IMR-90 (cell line): Measurements from ENCODE around the gene SLC16A7. TPM values are rescaled to one million over a fixed set of nuclear protein-coding genes. Genes with fewer than 3 reads are reported as not detected.

Source experiments
- ATAC-seq: fragments of 200-7000 bp; cut with Tn5 transposase; 2 replicates; pipeline ENCODE4 v1.9.1; 2020; ENCODE audit warnings: low read depth, mild to moderate bottlenecking, moderate library complexity
- BruUV-seq: library from RNA; stranded (reverse); fragments of 400-500 nt; replicated peaks from 2 replicates; lab custom pipeline; 2021; lab: Mats Ljungman, UMichigan
- CTCF ChIA-PET: fragments of 300-600 bp; formaldehyde crosslinking; extraction: SDS; loops from one replicate; lab custom pipeline; 2021; ENCODE audit warnings: antibody characterized with exemption; lab: Yijun Ruan, JAX
- POLR2A ChIA-PET: fragments of 300-600 bp; sonication (Branson Sonifier 250); formaldehyde crosslinking; loops from one replicate; lab custom pipeline; 2022; ENCODE audit warnings: antibody characterized with exemption; ENCODE audit not compliant: unreplicated experiment; lab: Charles Lee
- DNase-seq: peaks from one replicate; pipeline ENCODE4 v3.0.0; 2013
- H2AFZ ChIP-seq: replicated peaks from 2 replicates; pipeline ENCODE3; 2013; ENCODE audit warnings: low read length, mild to moderate bottlenecking; ENCODE audit not compliant: poor library complexity
- H2AK5ac ChIP-seq: 2 replicates; pipeline ENCODE4 v1.6.1; 2013; ENCODE audit warnings: low read depth, low read length, inconsistent platforms
- H2AK9ac ChIP-seq: replicated peaks from 2 replicates; pipeline ENCODE3; 2013; ENCODE audit warnings: mild to moderate bottlenecking, low read depth, low read length, moderate library complexity; ENCODE audit not compliant: poor library complexity
- H2BK120ac ChIP-seq: 2 replicates; pipeline ENCODE4 v1.6.1; 2013; ENCODE audit warnings: low read depth, low read length, inconsistent platforms
- H2BK15ac ChIP-seq: 3 replicates; pipeline ENCODE4 v1.6.1; 2013; ENCODE audit warnings: low read depth, low read length, inconsistent platforms
- H2BK20ac ChIP-seq: 2 replicates; pipeline ENCODE4 v1.6.1; 2013; ENCODE audit warnings: low read depth, mild to moderate bottlenecking, inconsistent platforms, low read length, moderate library complexity
- H2BK5ac ChIP-seq: 2 replicates; pipeline ENCODE4 v1.6.1; 2013; ENCODE audit warnings: mild to moderate bottlenecking, low read depth, low read length, inconsistent platforms; ENCODE audit not compliant: poor library complexity, severe bottlenecking
- H3K14ac ChIP-seq: replicated peaks from 2 replicates; pipeline ENCODE4 v1.6.1; 2013; ENCODE audit warnings: low read depth, low read length, inconsistent platforms
- H3K18ac ChIP-seq: 2 replicates; pipeline ENCODE4 v1.6.1; 2013; ENCODE audit warnings: low read depth, low read length, control low read depth
- H3K23ac ChIP-seq: 2 replicates; pipeline ENCODE4 v1.6.1; 2013; ENCODE audit warnings: low read depth, low read length, inconsistent platforms
- H3K27ac ChIP-seq: 2 replicates; pipeline ENCODE4 v1.5.1; 2013; ENCODE audit warnings: mild to moderate bottlenecking, control low read depth, low read length; ENCODE audit not compliant: insufficient read depth
- H3K27me3 ChIP-seq: 2 replicates; pipeline ENCODE4 v1.6.1; 2013; ENCODE audit warnings: low read length; ENCODE audit not compliant: control insufficient read depth, insufficient read depth
- H3K36me3 ChIP-seq: 2 replicates; pipeline ENCODE4 v1.6.1; 2013; ENCODE audit warnings: low read length, mixed read lengths; ENCODE audit not compliant: control insufficient read depth, insufficient read depth
- H3K4ac ChIP-seq: 2 replicates; pipeline ENCODE4 v1.6.1; 2013; ENCODE audit warnings: low read depth, low read length, inconsistent platforms
- H3K4me1 ChIP-seq: 2 replicates; pipeline ENCODE4 v1.6.1; 2013; ENCODE audit warnings: low read length, mixed read lengths; ENCODE audit not compliant: control insufficient read depth, insufficient read depth
- H3K4me2 ChIP-seq: 2 replicates; pipeline ENCODE4 v1.6.1; 2013; ENCODE audit warnings: low read depth, mild to moderate bottlenecking, control low read depth, low read length, moderate library complexity
- H3K4me3 ChIP-seq: 2 replicates; pipeline ENCODE4 v1.5.1; 2013; ENCODE audit warnings: low read depth, mild to moderate bottlenecking, control low read depth, low read length, moderate library complexity; ENCODE audit not compliant: insufficient read depth
- H3K56ac ChIP-seq: 2 replicates; pipeline ENCODE4 v1.6.1; 2013; ENCODE audit warnings: low read length, inconsistent platforms; ENCODE audit not compliant: insufficient read depth; ENCODE audit errors: extremely low read depth
- H3K79me1 ChIP-seq, 2 experiments: 2 replicates each; pipeline ENCODE4 v1.6.1; 2013; ENCODE audit warnings: low read length in 2 of 2, inconsistent platforms in 1 of 2, low read depth in 1 of 2
- H3K9ac ChIP-seq: 2 replicates; pipeline ENCODE4 v1.6.1; 2013; ENCODE audit warnings: low read depth, low read length, control low read depth
- H3K9me1 ChIP-seq: 2 replicates; pipeline ENCODE4 v1.6.1; 2013; ENCODE audit warnings: low read length, inconsistent platforms; ENCODE audit not compliant: insufficient read depth
- H3K9me3 ChIP-seq: 2 replicates; pipeline ENCODE4 v1.6.1; 2013; ENCODE audit warnings: low read length; ENCODE audit not compliant: control insufficient read depth, insufficient read depth
- H4K20me1 ChIP-seq: 2 replicates; pipeline ENCODE4 v1.6.1; 2013; ENCODE audit warnings: low read length, inconsistent platforms; ENCODE audit not compliant: insufficient read depth
- H4K5ac ChIP-seq: 2 replicates; pipeline ENCODE4 v1.6.1; 2013; ENCODE audit warnings: mild to moderate bottlenecking, low read depth, low read length, control low read depth
- H4K8ac ChIP-seq, 2 experiments: 2 replicates each; pipeline ENCODE4 v1.6.1; 2013; ENCODE audit warnings: low read depth in 2 of 2, low read length in 2 of 2, control low read depth in 1 of 2, inconsistent platforms in 1 of 2
- H4K91ac ChIP-seq: 2 replicates; pipeline ENCODE4 v1.6.1; 2013; ENCODE audit warnings: low read depth, low read length, inconsistent platforms; ENCODE audit not compliant: insufficient read depth
- CEBPB ChIP-seq: IDR thresholded peaks from 2 replicates; pipeline ENCODE4 v1.6.1; 2012; ENCODE audit warnings: low read depth, low read length, improper control_type of control experiment
- FOS ChIP-seq: fragments of 150-350 bp; IDR thresholded peaks from 2 replicates; pipeline ENCODE4 v1.6.1; 2016; ENCODE audit warnings: low read depth, low read length
- WGBS, 2 experiments: methylation state at CpG; one replicate each; pipeline versions ENCODE4 v1.1.5 to v1.1.7; 2013; ENCODE audit warnings: missing lambda C conversion rate in 2 of 2; ENCODE audit not compliant: insufficient read length in 1 of 2; ENCODE audit errors: extremely low coverage in 2 of 2; 5-methylcytosine and 5-hydroxymethylcytosine counted together
- dilution Hi-C: fragments of 300-500 bp; cut with HindIII; formaldehyde crosslinking; loops from one replicate; pipeline ENCODE4 v1.14.3; 2018; ENCODE audit warnings: low sequenced_read_pairs; ENCODE audit not compliant: unreplicated experiment
- in situ Hi-C: fragments of 300-500 bp; cut with MboI; formaldehyde crosslinking; loops from 3 replicates; pipeline ENCODE4 v1.14.3; 2019; ENCODE audit warnings: low sequenced_read_pairs, inconsistent platforms, mixed read lengths
- intact Hi-C: fragments of 100-400 bp; cut with micrococcal nuclease; formaldehyde crosslinking; loops from 2 replicates; pipeline ENCODE4 v1.10.0; 2022
- polyA plus RNA-seq, 3 experiments: library from polyadenylated mRNA; depleted of rRNA; stranded (reverse); fragments of >200 nt; gene quantifications; 2 replicates each; pipeline ENCODE4 v1.2.3, GENCODE V29; 2012; ENCODE audit warnings: low replicate concordance in 1 of 3
- total RNA-seq: library from RNA; depleted of rRNA; stranded (reverse); fragments of >200 nt; gene quantifications from 2 replicates; pipeline ENCODE4 v1.2.3, GENCODE V29; 2012

The SLC16A7 gene
- total and polyA plus RNA-seq, 2 of the 4 experiments (the other 2 are of a cell fraction), result 2.6 to 21.5 TPM

GRCh38 chr12:59723520-59723919 lies 127.7 kb downstream of the SLC16A7 start:
- H3K4me1 ChIP-seq, result no peaks in the 10 kb centered on the region
- no peaks in the 10 kb centered on the region for H4K20me1 ChIP-seq
- H3K4ac ChIP-seq, result no peak overlapping the region
- TF ChIP-seq FOS, result no peak
- peak; percentile 92 for TF ChIP-seq CEBPB
- DNase-seq, result peak; percentile 40
- no peak overlapping the region for H2BK20ac ChIP-seq
- H3K9me1 ChIP-seq, result no peaks in the 10 kb centered on the region
- no peak overlapping the region for H3K27ac ChIP-seq
- H3K79me1 ChIP-seq, result no peaks in the 10 kb centered on the region
- no peak overlapping the region for H3K23ac ChIP-seq
- ChIA-PET CTCF (no interaction called here), POLR2A (no interaction called here)
- no peak overlapping the region for H3K4me3 ChIP-seq
- no peak overlapping the region for H2BK15ac ChIP-seq
- H4K5ac ChIP-seq, result no peak overlapping the region
- H3K9ac ChIP-seq, result no peak overlapping the region
- no peaks in the 10 kb centered on the region for H3K36me3 ChIP-seq
- no peak overlapping the region for H2BK120ac ChIP-seq
- no peak overlapping the region for H2BK5ac ChIP-seq
- no peak overlapping the region for H4K8ac ChIP-seq
- H3K18ac ChIP-seq, result no peak overlapping the region
- intact Hi-C loops, result no loop called here
- no peaks in the 10 kb centered on the region for H3K27me3 ChIP-seq
- H3K56ac ChIP-seq, result no peak overlapping the region
- H4K91ac ChIP-seq, result no peak overlapping the region
- no peak overlapping the region for H2AFZ ChIP-seq
- no peaks in the 10 kb centered on the region for H3K9me3 ChIP-seq
- BruUV-seq, result no TSS peak
- H2AK5ac ChIP-seq, result no peak overlapping the region
- no peak overlapping the region for H2AK9ac ChIP-seq
- in situ Hi-C loops, result no loop called here
- no peak overlapping the region for H3K4me2 ChIP-seq
- no peak; the same call in 1 of the 2 replicates for ATAC-seq
- H3K14ac ChIP-seq, result no peak overlapping the region
- dilution Hi-C loops, result no loop called here
- whole genome bisulfite sequencing, 2 experiments, result no CpG with 5 or more reads among the region's 2 CpGs
